HEK293 (cell line): ENCODE data around the gene ATP23.
A peak's percentile ranks its signal among the peaks of the same experiment; 100 is the strongest.

ENCODE experiments used
- CTCF ChIA-PET: fragments of 350-600 bp; formaldehyde crosslinking; extraction: SDS; loops from one replicate; lab custom pipeline; 2021; ENCODE audit warnings: antibody characterized with exemption; lab: Yijun Ruan, JAX
- POLR2A ChIA-PET: fragments of 300-600 bp; formaldehyde crosslinking; extraction: SDS; loops from one replicate; lab custom pipeline; 2020; ENCODE audit warnings: antibody characterized with exemption, inconsistent platforms; lab: Yijun Ruan, JAX
- H3K27ac ChIP-seq: fragments of 200-500 bp; sonication (Bioruptor generic); 2 replicates; pipeline ENCODE4 v1.5.1; 2014; ENCODE audit warnings: low read depth, low read length, control low read depth, inconsistent platforms; ENCODE audit errors: extremely low read depth
- H3K36me3 ChIP-seq, 2 experiments: fragments of 200-500 bp in 1 of 2; sonication (Bioruptor generic) in 1 of 2; 1 replicate in 1 of 2; 2 replicates in 1 of 2; pipeline ENCODE4 v1.5.1; 2014 to 2017; ENCODE audit warnings: inconsistent platforms in 2 of 2, low read length in 2 of 2; ENCODE audit not compliant: control insufficient read depth in 2 of 2, insufficient read depth in 1 of 2
- H3K4me1 ChIP-seq: fragments of 200-500 bp; sonication (Bioruptor generic); 2 replicates; pipeline ENCODE4 v1.5.1; 2014; ENCODE audit warnings: mild to moderate bottlenecking, low read length, inconsistent platforms; ENCODE audit not compliant: control insufficient read depth, insufficient read depth
- H3K4me3 ChIP-seq: 2 replicates; pipeline ENCODE4 v1.5.1; 2011; ENCODE audit warnings: low read depth, mild to moderate bottlenecking, control low read depth, low read length, moderate library complexity
- H3K9me3 ChIP-seq: fragments of 200-500 bp; sonication (Bioruptor generic); 2 replicates; pipeline ENCODE4 v1.5.1; 2014; ENCODE audit warnings: low read depth, low read length, inconsistent platforms; ENCODE audit not compliant: control insufficient read depth, insufficient read depth
- FEZF1 ChIP-seq: fragments of 450-650 bp; formaldehyde crosslinking; IDR thresholded peaks from 2 replicates; pipeline ENCODE4 v1.5.1; 2016; ENCODE audit warnings: missing biosample characterization, missing genetic modification characterization
- IKZF3 ChIP-seq: fragments of 450-650 bp; IDR thresholded peaks from 2 replicates; pipeline ENCODE4 v1.5.0; 2018; ENCODE audit warnings: missing biosample characterization, mild to moderate bottlenecking, missing genetic modification characterization, moderate library complexity
- ZBTB48 ChIP-seq: fragments of 450-650 bp; formaldehyde crosslinking; IDR thresholded peaks from 2 replicates; pipeline ENCODE4 v1.5.1; 2016; ENCODE audit warnings: missing biosample characterization, missing genetic modification characterization
- ZNF112 ChIP-seq: fragments of 450-650 bp; formaldehyde crosslinking; IDR thresholded peaks from 2 replicates; pipeline ENCODE4 v1.5.0; 2017; ENCODE audit warnings: missing biosample characterization, missing genetic modification characterization
- ZNF174 ChIP-seq: fragments of 450-650 bp; formaldehyde crosslinking; IDR thresholded peaks from 2 replicates; pipeline ENCODE4 v1.5.0; 2017; ENCODE audit warnings: missing biosample characterization, mild to moderate bottlenecking, missing genetic modification characterization
- ZNF558 ChIP-seq: fragments of 450-650 bp; formaldehyde crosslinking; IDR thresholded peaks from 2 replicates; pipeline ENCODE4 v1.5.1; 2016; ENCODE audit warnings: missing biosample characterization, missing genetic modification characterization
- ZNF623 ChIP-seq: fragments of 450-650 bp; formaldehyde crosslinking; IDR thresholded peaks from 2 replicates; pipeline ENCODE4 v1.5.1; 2016; ENCODE audit warnings: missing biosample characterization, missing genetic modification characterization
- ZNF654 ChIP-seq: fragments of 450-650 bp; formaldehyde crosslinking; IDR thresholded peaks from 2 replicates; pipeline ENCODE4 v1.5.1; 2016; ENCODE audit warnings: low read depth, missing biosample characterization, missing genetic modification characterization
- ZNF707 ChIP-seq: fragments of 450-650 bp; formaldehyde crosslinking; IDR thresholded peaks from 2 replicates; pipeline ENCODE4 v1.5.1; 2016; ENCODE audit warnings: missing biosample characterization, missing genetic modification characterization
- TF ChIP-seq, protein P1 (sequence below): fragments of 450-650 bp; formaldehyde crosslinking; IDR thresholded peaks from 2 replicates; pipeline ENCODE4 v1.5.1; 2016; ENCODE audit warnings: missing biosample characterization, missing genetic modification characterization, low read depth
- TF ChIP-seq, protein P2 (sequence below): fragments of 450-650 bp; formaldehyde crosslinking; IDR thresholded peaks from 2 replicates; pipeline ENCODE4 v1.5.1; 2016; ENCODE audit warnings: missing biosample characterization, missing genetic modification characterization
- TF ChIP-seq, protein P3 (sequence below): fragments of 450-650 bp; formaldehyde crosslinking; IDR thresholded peaks from 2 replicates; pipeline ENCODE4 v1.5.1; 2016; ENCODE audit warnings: missing biosample characterization, missing genetic modification characterization

Gene ATP23

DNA sequence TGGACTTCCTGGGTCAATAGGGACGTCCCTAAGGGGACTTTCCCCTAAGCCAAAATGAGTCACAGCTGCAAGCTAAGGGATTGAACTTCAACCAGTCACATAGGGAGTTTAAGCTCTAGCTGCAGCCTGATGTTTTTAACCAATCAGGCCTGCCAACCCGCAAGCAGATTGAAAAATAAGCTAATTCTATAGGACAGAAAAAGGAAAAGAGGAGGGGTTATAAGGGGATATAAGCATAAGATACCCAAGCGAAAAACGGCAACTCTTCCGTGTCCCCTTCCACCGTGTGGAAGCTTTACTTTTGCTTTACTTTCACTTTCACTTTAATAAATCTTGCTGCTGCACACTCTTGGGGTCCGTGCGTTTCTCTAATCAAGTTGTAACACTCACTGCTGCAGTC, 24.4 kb downstream of the ATP23 start (continued):
- TF ChIP-seq ZNF707 (tag by site-specific recombination) (no peak), IKZF3 (tag by site-specific recombination) (no peak), ZBTB48 (tag by site-specific recombination) (no peak), FEZF1 (tag by site-specific recombination) (no peak)
- TF ChIP-seq, protein P1, sequence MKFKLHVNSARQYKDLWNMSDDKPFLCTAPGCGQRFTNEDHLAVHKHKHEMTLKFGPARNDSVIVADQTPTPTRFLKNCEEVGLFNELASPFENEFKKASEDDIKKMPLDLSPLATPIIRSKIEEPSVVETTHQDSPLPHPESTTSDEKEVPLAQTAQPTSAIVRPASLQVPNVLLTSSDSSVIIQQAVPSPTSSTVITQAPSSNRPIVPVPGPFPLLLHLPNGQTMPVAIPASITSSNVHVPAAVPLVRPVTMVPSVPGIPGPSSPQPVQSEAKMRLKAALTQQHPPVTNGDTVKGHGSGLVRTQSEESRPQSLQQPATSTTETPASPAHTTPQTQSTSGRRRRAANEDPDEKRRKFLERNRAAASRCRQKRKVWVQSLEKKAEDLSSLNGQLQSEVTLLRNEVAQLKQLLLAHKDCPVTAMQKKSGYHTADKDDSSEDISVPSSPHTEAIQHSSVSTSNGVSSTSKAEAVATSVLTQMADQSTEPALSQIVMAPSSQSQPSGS: no peak

DNA sequence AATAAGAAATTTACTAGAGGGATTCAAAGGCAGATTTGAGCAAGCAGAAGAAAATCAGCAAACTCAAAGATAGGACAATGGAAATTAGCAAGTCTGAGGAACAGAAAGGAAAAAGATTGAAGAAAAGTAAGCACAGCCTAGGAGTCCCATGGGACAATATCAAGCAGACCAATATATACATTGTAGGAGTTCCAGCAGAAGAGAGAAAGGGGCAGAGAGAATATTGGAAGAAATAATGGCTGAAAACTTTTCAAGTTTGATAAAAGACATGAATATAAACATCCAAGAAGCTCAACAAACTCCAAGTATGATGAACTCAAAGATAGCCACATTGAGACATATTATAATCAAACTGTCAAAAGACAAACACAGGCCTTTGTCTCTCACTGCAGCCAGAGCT, 25.2 kb downstream of the ATP23 start:
- Histone ChIP-seq H3K9me3 (no peaks in the 10 kb centered on the region), H3K27ac (no peak overlapping the region), H3K4me1 (no peaks in the 10 kb centered on the region), H3K4me3 (no peak overlapping the region), H3K36me3 (no peaks in the 10 kb centered on the region)
- POLR2A ChIA-PET: no interaction called here
- TF ChIP-seq, protein P2, sequence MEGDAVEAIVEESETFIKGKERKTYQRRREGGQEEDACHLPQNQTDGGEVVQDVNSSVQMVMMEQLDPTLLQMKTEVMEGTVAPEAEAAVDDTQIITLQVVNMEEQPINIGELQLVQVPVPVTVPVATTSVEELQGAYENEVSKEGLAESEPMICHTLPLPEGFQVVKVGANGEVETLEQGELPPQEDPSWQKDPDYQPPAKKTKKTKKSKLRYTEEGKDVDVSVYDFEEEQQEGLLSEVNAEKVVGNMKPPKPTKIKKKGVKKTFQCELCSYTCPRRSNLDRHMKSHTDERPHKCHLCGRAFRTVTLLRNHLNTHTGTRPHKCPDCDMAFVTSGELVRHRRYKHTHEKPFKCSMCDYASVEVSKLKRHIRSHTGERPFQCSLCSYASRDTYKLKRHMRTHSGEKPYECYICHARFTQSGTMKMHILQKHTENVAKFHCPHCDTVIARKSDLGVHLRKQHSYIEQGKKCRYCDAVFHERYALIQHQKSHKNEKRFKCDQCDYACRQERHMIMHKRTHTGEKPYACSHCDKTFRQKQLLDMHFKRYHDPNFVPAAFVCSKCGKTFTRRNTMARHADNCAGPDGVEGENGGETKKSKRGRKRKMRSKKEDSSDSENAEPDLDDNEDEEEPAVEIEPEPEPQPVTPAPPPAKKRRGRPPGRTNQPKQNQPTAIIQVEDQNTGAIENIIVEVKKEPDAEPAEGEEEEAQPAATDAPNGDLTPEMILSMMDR: no peak
- peak; percentile 93 for TF ChIP-seq ZNF558 (tag by site-specific recombination)
- CTCF ChIA-PET: interaction anchor here (0.6 kb wide), 1 partner anchor 24 kb away, joined by 3 read pairs; no protein-coding TSS in a partner anchor

DNA sequence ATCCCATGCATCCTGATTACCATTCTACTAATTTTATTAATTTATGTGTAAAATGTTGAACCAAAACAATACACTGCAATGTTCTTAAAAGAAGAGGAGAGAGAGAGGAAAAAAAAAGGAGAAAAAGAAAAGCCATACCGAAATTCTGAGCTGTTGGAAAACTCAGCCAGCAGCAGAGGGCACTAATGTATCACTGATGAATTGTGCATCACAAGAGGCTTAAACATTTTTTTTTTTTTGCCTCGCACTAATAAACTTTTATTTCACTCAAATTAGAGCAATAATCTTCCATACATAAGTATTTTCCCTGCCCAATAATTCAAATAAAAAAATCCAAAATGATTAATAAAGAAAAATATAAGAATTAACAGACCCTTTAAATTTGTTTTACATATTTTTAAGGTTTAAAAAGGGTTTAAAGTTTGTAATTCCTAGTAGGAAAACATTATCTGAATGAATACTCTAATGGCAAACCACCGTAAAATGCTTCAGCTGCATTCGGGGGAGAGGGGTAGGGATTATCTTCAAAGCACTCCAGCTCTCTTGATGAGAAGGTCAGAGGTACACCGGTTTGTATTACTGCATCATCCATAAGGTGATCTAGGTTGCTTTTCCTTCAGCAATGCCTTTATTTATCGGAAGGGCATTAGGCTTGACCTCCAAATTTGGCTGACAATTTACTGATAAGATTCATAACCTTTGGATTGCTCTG, 41.9 kb downstream of the ATP23 start:
- Histone ChIP-seq H3K36me3 (no peaks in the 10 kb centered on the region), H3K9me3 (no peaks in the 10 kb centered on the region), H3K4me1 (no peaks in the 10 kb centered on the region), H3K27ac (no peak overlapping the region), H3K4me3 (no peak overlapping the region)
- POLR2A ChIA-PET: interaction anchor here (0.5 kb wide), 1 partner anchor 1090 kb away, joined by 3 read pairs; no protein-coding TSS in a partner anchor
- CTCF ChIA-PET: interaction anchor here (0.6 to 2.4 kb wide), 18 partner anchors 11 to 1767 kb away, joined by 3 to 12 read pairs (median 4); no protein-coding TSS in a partner anchor
- no peak for TF ChIP-seq ZNF623 (tag by site-specific recombination)
- TF ChIP-seq, protein P2: peak; percentile 36; the same call in 1 of the 2 replicates
- no peak for TF ChIP-seq ZNF112
- peak; percentile 83 for TF ChIP-seq ZNF654
- TF ChIP-seq ZNF174 (tag by site-specific recombination): no peak
- TF ChIP-seq, protein P3, sequence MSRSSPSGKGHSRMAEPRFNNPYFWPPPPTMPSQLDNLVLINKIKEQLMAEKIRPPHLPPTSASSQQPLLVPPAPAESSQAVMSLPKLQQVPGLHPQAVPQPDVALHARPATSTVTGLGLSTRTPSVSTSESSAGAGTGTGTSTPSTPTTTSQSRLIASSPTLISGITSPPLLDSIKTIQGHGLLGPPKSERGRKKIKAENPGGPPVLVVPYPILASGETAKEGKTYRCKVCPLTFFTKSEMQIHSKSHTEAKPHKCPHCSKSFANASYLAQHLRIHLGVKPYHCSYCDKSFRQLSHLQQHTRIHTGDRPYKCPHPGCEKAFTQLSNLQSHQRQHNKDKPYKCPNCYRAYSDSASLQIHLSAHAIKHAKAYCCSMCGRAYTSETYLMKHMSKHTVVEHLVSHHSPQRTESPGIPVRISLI: peak; percentile 59; the same call in 1 of the 2 replicates
